ENCODE data around the gene PDCD1. TPM values are rescaled to one million over a fixed set of nuclear protein-coding genes. Genes with fewer than 3 reads are reported as not detected.
"Not testable (repeated sequence)": the region's sequence is repeated elsewhere in the genome, so short reads cannot be mapped to it uniquely, and the experiment has no call there.

The PDCD1 gene
- total RNA-seq, 2 experiments from 2014 or later: 2.2 to 4.1 TPM

DNA sequence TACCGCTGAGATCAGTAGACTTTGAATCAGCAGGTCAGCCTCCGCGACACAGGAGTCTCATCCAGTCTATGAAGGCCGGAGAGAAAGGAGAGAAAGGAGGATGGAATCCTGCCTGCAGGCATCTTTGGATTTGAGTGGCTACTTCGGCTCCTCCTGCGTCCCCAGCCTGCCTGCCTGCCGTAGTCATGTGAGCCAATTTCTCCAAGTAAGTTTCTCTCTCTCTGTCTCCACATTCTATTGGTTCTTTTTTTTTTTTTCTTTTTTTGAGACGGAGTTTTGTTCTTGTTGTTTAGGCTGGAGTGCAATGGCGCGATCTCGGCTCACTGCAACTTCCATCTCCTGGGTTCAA lies 16.7 kb downstream of the PDCD1 start:
- ATAC-seq (no peak), DNase-seq (peak; percentile 26)
- H3K4me1 Mint-ChIP-seq: peaks cover 32% of the 10 kb centered on the region
- no peaks in the 10 kb centered on the region for H3K9me3 Mint-ChIP-seq (ENCODE audit: low read depth)
- no peak overlapping the region for H3K27ac Mint-ChIP-seq
- H3K36me3 Mint-ChIP-seq: no peaks in the 10 kb centered on the region
- H3K4me3 Mint-ChIP-seq: no peak overlapping the region
- CTCF ChIA-PET: no interaction called here
- H3K27me3 Mint-ChIP-seq: peaks cover 77% of the 10 kb centered on the region

DNA sequence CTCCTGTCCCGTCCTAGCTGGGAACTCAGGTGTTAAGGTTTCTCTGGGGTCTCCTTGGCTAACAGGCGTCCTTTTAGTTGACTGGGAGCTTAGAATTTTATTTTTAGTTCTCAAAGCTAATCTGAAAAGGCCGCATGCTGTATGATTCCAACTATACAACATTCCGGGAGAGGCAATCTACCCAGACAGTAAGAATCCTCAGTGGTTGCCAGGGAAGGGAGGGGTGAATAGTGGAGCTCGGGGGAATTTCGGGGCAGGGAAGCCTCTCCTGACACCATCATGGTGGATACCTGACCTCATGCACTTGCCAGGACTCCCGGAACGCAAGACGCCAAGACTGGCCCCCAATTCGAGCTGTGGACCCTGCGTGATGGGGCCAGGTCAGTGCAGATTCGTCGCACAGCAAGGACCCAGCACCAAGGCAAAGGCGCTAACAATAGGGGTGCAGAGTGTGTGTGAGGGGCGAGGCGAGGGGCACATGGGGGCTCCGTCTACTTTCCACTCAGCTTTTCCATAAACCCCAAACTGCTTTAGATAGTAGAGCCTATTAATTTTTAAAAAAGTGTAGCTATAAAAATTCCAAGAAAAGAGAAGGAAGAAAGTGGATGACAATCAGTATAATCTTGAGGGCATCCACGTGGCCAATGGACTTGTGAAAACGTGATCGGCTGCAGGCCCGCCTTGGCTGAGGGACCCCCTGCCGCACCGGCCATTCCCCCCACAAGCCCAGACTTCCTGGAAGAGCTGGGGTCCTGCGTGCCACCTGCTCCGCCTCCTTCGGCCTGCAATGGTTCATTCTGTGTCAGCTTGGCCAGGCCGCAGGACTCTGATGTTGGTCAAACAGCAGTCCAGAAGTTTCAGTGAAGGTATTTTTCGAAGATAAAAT lies 17.3 kb downstream of the PDCD1 start:
- no peak overlapping the region for H3K27ac Mint-ChIP-seq
- CTCF ChIA-PET: no interaction called here
- peak; percentile 33 for DNase-seq
- peaks cover 80% of the 10 kb centered on the region for H3K27me3 Mint-ChIP-seq
- H3K36me3 Mint-ChIP-seq: no peaks in the 10 kb centered on the region
- H3K9me3 Mint-ChIP-seq (ENCODE audit: low read depth): no peaks in the 10 kb centered on the region
- peaks cover 32% of the 10 kb centered on the region for H3K4me1 Mint-ChIP-seq
- no peak overlapping the region for H3K4me3 Mint-ChIP-seq
- no peak for ATAC-seq

DNA sequence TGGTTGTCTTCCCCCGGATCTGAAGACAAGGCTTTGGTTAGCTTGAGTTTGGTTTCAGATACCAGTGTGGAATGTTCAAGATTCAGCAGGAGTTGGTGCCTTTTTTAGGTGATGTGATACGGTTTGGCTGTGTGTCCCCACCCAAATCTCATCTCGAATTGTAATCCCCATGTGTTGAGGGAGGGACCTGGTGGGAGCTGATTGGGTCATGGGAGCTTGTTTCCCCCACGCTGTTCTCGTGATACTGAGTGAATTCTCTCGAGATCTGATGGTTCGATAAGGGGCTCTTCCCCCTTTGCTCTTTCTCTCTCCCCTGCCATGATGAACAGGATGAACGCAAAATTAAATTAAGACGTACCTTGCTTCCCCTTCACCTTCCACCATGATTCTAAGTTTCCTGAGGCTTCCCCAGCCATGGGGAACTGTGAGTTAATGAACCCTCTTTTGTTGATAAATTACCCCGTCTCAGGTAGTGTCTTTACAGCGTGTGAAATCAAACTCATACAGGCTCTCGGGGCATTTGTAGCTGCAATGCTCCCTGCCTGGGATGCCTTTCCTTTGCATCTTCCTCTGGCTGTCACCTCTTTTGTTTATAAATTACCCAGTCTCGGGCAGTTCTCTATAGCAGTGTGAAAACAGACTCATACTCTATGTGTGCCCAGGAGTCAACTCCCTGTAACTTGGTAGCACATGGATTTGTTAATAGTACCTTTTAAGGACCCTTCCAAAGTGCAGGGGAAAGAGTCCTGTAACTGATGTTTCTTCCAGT lies 21.3 kb downstream of the PDCD1 start:
- CTCF ChIA-PET: no interaction called here
- Mint-ChIP-seq H3K27ac (no peak overlapping the region), H3K4me3 (no peak overlapping the region), H3K4me1 (peaks cover 11% of the 10 kb centered on the region), H3K9me3 (ENCODE audit: low read depth) (no peaks in the 10 kb centered on the region), H3K27me3 (peaks cover 92% of the 10 kb centered on the region), H3K36me3 (no peaks in the 10 kb centered on the region)
- ATAC-seq (no peak), DNase-seq (peak; percentile 21)

- Mint-ChIP-seq H3K4me1 (peaks cover 10% of the 10 kb centered on the region), H3K27ac (no peak overlapping the region), H3K9me3 (ENCODE audit: low read depth) (no peaks in the 10 kb centered on the region), H3K36me3 (no peaks in the 10 kb centered on the region), H3K27me3 (peaks cover 90% of the 10 kb centered on the region), H3K4me3 (no peak overlapping the region)
- CTCF ChIA-PET: no interaction called here
- ATAC-seq (no peak), DNase-seq (no peak)
Observed at GRCh38 chr2:241836292-241836691, 22.4 kb downstream of the PDCD1 start.

DNA sequence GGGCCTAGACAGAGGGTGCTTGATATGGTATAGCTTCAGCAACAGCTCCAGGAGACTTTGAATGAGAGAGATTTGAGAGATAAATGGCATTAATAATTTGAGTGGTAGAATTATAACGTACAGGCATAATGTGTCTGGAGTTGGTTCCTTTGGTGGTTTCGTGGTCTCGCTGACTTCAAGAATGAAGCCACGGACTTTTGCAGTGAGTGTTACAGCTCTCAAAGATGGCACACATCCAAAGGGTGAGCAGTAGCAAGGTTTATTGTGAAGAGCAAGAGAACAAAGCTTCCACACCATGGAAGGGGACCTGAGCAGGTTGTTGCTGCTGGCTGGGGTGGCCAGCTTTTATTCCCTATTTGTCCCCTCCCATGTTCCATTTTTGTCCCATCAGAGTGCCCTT lies 23.1 kb downstream of the PDCD1 start:
- peaks cover 90% of the 10 kb centered on the region for H3K27me3 Mint-ChIP-seq
- CTCF ChIA-PET: no interaction called here

GRCh38 chr2:241834527-241835210 lies 24.0 kb downstream of the PDCD1 start:
- peaks cover 10% of the 10 kb centered on the region for H3K4me1 Mint-ChIP-seq
- CTCF ChIA-PET: no interaction called here
- H3K36me3 Mint-ChIP-seq: no peaks in the 10 kb centered on the region
- DNase-seq (no peak), ATAC-seq (no peak)
- no peaks in the 10 kb centered on the region for H3K9me3 Mint-ChIP-seq (ENCODE audit: low read depth)
- H3K27ac Mint-ChIP-seq: no peak overlapping the region
- H3K4me3 Mint-ChIP-seq: no peak overlapping the region
- H3K27me3 Mint-ChIP-seq: peaks cover 87% of the 10 kb centered on the region

More for the DNA sequence above, 23.1 kb downstream of the PDCD1 start:
- H3K27ac Mint-ChIP-seq: no peak overlapping the region
- peaks cover 10% of the 10 kb centered on the region for H3K4me1 Mint-ChIP-seq
- DNase-seq (no peak), ATAC-seq (no peak)
- no peak overlapping the region for H3K4me3 Mint-ChIP-seq
- H3K36me3 Mint-ChIP-seq: no peaks in the 10 kb centered on the region
- H3K9me3 Mint-ChIP-seq (ENCODE audit: low read depth): no peaks in the 10 kb centered on the region

DNA sequence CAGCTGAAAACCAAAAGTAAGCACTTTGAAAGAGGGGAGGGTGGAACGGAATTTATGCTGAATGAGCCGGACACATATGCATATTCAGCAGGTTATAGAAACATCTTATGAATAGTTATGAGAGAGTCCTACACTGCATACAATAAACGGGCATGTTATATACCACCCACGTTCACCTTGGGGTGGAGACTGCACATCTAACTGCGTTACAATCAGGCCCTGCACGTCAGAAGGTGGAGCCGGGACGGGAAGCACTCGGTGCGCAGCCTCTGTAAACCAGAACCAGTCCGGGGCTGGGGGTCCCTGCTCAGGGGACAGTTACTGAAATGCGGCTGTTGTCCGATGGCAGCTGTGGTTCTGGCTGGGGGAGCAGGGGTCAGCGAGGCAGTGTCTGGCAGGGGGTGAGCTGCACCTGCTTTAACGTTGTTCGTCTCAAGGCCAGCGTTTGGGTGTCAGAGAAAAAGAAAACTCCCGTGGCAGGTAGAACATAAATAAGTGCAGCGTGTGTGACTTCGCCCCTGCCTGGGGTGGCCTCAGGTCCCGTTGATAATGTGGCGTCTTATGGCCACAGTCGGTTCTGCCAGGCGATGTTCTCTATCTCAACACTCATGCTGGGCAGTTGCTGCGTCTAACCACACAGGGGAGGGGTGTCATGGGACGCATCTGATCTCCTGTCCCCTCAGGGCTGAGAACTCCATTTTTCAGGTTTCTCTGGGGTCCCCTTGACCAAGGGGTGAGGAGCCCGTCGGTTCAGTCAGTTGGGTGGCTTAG lies 24.8 kb downstream of the PDCD1 start:
- ATAC-seq; H3K4me3 Mint-ChIP-seq; H3K9me3 Mint-ChIP-seq (ENCODE audit: low read depth); DNase-seq; H3K36me3 Mint-ChIP-seq; H3K27ac Mint-ChIP-seq; CTCF ChIA-PET: not testable (repeated sequence)
- Mint-ChIP-seq H3K4me1 (peaks cover 10% of the 10 kb centered on the region), H3K27me3 (peaks cover 83% of the 10 kb centered on the region)

DNA sequence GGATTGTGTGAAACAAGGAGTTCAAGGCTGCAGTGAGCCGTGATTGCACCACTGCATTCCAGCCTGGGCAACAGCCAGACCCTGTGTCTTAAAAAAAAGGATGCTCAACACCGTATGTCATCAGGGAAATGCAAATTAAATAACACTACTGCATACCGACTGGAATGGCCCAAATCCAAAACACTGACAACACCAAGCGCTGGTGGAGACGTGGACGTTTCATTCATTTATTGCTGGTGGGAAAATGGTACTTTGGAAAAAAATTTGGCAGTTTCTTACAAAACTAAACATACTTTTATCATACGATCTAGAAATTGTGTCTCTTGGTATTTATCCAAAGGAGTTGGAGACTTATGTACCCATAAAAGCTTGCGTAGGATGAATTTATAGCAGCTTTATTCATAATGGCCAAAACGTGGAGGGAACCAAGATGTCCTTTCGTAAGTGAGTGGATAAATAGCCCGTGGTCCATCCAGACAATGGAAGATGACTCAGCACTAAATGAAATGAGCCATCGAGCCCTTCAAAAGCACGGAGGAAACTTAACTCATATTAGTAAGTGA lies 25.5 kb downstream of the PDCD1 start:
- H3K4me3 Mint-ChIP-seq: no peak overlapping the region

DNA sequence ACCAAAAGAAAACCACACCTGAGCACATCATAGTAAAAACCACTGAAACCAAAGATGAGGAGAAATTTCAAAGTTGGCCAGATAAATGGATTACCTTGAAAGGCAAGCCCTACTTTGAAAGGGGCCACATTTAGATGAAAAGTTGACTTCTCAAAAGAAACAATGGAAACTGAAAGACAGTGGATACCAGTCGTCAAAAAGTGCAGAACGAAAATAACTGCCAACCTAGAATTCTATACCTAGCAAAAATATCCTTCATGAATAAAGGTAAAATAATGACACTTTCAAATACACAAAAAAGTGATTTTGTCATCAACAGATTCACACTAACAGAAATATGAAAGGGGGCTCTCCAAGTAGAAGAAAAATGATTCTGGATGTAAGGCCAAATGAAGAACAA lies 31.3 kb downstream of the PDCD1 start:
- no peak overlapping the region for H3K27ac Mint-ChIP-seq
- no peak overlapping the region for H3K4me3 Mint-ChIP-seq
- H3K36me3 Mint-ChIP-seq: peaks cover 8% of the 10 kb centered on the region
- H3K27me3 Mint-ChIP-seq: peaks cover 55% of the 10 kb centered on the region
- CTCF ChIA-PET: no interaction called here
- ATAC-seq (no peak), DNase-seq (no peak)
- H3K4me1 Mint-ChIP-seq: peaks cover 5% of the 10 kb centered on the region
- H3K9me3 Mint-ChIP-seq (ENCODE audit: low read depth): peaks cover 18% of the 10 kb centered on the region

More for the DNA sequence above, 25.5 kb downstream of the PDCD1 start:
- Mint-ChIP-seq H3K4me1 (peaks cover 10% of the 10 kb centered on the region), H3K9me3 (ENCODE audit: low read depth) (no peaks in the 10 kb centered on the region), H3K27me3 (peaks cover 79% of the 10 kb centered on the region), H3K27ac (no peak overlapping the region), H3K36me3 (no peaks in the 10 kb centered on the region)
- ATAC-seq (no peak), DNase-seq (no peak)
- CTCF ChIA-PET: no interaction called here

DNA sequence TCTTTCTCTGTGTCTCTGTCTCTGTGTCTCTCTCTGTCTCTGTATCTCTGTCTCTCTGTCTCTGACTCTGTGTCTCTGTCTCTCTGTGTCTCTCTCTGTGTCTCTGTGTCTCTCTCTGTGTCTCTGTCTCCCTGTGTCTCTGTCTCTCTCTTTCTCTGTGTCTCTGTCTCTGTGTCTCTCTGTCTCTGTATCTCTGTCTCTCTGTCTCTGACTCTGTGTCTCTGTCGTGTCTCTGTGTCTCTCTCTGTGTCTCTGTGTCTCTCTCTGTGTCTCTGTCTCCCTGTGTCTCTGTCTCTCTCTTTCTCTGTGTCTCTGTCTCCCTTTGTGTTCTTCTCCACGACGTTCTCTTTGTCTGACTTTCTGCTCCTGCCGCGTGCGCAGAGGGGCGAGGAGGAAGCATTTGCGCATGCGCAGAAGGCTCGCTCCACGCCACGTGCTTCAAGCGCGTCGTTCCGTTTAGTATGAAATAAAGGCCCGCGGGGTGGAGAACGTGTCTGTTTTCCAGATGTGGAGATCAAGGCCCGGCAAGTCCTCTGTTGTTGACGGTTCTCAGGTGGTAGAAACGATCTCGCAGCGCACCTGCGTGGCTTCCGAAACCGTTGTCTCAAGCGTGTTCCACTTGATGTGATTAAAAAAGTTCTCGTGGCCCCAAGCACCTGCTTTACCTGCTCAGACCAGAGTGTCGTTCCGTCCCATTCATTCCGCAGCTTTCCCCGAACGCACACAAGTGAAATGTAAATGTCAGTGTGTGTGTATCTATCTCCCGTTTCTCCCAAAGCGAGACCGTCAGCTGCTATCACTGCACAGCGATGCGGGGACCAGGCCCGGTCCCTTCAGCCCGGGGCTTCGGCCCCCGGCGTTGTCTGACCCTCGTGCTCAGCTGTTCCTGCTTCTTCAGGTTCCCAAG lies 34.9 kb downstream of the PDCD1 start:
- Mint-ChIP-seq H3K9me3 (ENCODE audit: low read depth) (peaks cover 18% of the 10 kb centered on the region), H3K27me3 (peaks cover 34% of the 10 kb centered on the region), H3K4me1 (peaks cover 12% of the 10 kb centered on the region)
- H3K27ac Mint-ChIP-seq, H3K4me3 Mint-ChIP-seq, H3K36me3 Mint-ChIP-seq, CTCF ChIA-PET, ATAC-seq: not testable (repeated sequence)
- DNase-seq: peak; percentile 39

DNA sequence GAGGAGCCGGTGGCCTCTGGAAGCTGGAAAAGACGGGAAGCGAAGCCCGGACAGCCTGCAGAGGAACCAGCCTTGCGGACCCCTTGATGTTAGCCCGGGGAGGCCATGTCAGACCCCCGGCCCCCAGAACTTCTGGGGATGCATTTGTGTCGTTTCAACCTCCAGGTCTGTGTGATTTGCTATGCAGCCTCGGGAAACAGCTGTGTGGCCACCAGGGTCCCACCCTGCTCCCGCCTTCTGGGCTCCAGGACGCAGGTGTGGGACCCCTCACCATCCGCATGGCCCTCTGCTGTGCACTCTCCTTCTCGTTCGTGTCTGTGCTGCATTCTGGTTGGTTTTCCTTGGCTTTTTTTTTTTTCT lies 36.5 kb downstream of the PDCD1 start:
- no peak for ATAC-seq
- CTCF ChIA-PET: no interaction called here
- DNase-seq: no peak
- H3K36me3 Mint-ChIP-seq: peaks cover 4% of the 10 kb centered on the region
- H3K4me1 Mint-ChIP-seq: peaks cover 15% of the 10 kb centered on the region
- peaks cover 14% of the 10 kb centered on the region for H3K9me3 Mint-ChIP-seq (ENCODE audit: low read depth)
- no peak overlapping the region for H3K27ac Mint-ChIP-seq
- H3K4me3 Mint-ChIP-seq: no peak overlapping the region
- peaks cover 28% of the 10 kb centered on the region for H3K27me3 Mint-ChIP-seq

All from activated CD8-positive, alpha-beta memory T cell treated with anti-CD3 and anti-CD28 coated beads, Interleukin-2, amount 10 ng/mL, durations not matched to agents 7 days and 5 days (primary cell).